GM18861 (cell line): Measurements from ENCODE around the gene MFAP5.
"Not testable (repeated sequence)": the region's sequence is repeated elsewhere in the genome, so short reads cannot be mapped to it uniquely, and the experiment has no call there.

Experiments used
- ATAC-seq: cut with Tn5 transposase; IDR thresholded peaks from one replicate; pipeline ENCODE4 v1.9.1; 2021; ENCODE audit not compliant: unreplicated experiment

Gene MFAP5

GRCh38 chr12:8676651-8677050 is 14.0 kb upstream of the MFAP5 start:
- ATAC-seq = no peak

GRCh38 chr12:8675591-8676036 is 13.0 kb upstream of the MFAP5 start:
- peak; percentile 88 for ATAC-seq

- ATAC-seq = no peak
Measured at GRCh38 chr12:8672381-8672780, 9.8 kb upstream of the MFAP5 start.

GRCh38 chr12:8668441-8668840 is 5.8 kb upstream of the MFAP5 start:
- no peak for ATAC-seq

GRCh38 chr12:8667270-8667669 is 4.6 kb upstream of the MFAP5 start:
- ATAC-seq = no peak

- ATAC-seq = no peak
Measured at GRCh38 chr12:8665759-8666158, 3.1 kb upstream of the MFAP5 start.

- ATAC-seq = no peak
Measured at GRCh38 chr12:8664228-8664913, 1.7 kb upstream of the MFAP5 start.

GRCh38 chr12:8661751-8662150 is 875 bp downstream of the MFAP5 start:
- no peak for ATAC-seq

- no peak for ATAC-seq
Measured at GRCh38 chr12:8661016-8661415, 1.6 kb downstream of the MFAP5 start.

- ATAC-seq = no peak
Measured at GRCh38 chr12:8658346-8658745, 4.3 kb downstream of the MFAP5 start.

- no peak for ATAC-seq
Measured at GRCh38 chr12:8655421-8655820, 7.2 kb downstream of the MFAP5 start.

- peak; percentile 63 for ATAC-seq
Measured at GRCh38 chr12:8648576-8649205, 13.9 kb downstream of the MFAP5 start.

GRCh38 chr12:8647968-8648367 is 14.7 kb downstream of the MFAP5 start:
- no peak for ATAC-seq

GRCh38 chr12:8644345-8645248 is 18.0 kb downstream of the MFAP5 start:
- ATAC-seq = peak; percentile 62

- no peak for ATAC-seq
Measured at GRCh38 chr12:8642775-8643174, 19.9 kb downstream of the MFAP5 start.

GRCh38 chr12:8639936-8640335 is 22.7 kb downstream of the MFAP5 start:
- ATAC-seq = no peak

- no peak for ATAC-seq
Measured at GRCh38 chr12:8638951-8639350, 23.7 kb downstream of the MFAP5 start.

- ATAC-seq = no peak
Measured at GRCh38 chr12:8637666-8638065, 25.0 kb downstream of the MFAP5 start.

- no peak for ATAC-seq
Measured at GRCh38 chr12:8637244-8637643, 25.4 kb downstream of the MFAP5 start.

GRCh38 chr12:8636581-8636980 is 26.0 kb downstream of the MFAP5 start:
- ATAC-seq = no peak

- ATAC-seq = not testable (repeated sequence)
Measured at GRCh38 chr12:8636007-8636346, 26.6 kb downstream of the MFAP5 start.
